Lung (tissue), 12 donors: Measurements from ENCODE around the gene PAFAH1B1. TPM values are rescaled to one million over a fixed set of nuclear protein-coding genes. Genes with fewer than 3 reads are reported as not detected.

ENCODE experiments used
- ATAC-seq: fragments of 200-7000 bp; cut with Tn5 transposase; one replicate; pipeline ENCODE4 v1.9.1; 2020; ENCODE audit warnings: moderate number of reproducible peaks; ENCODE audit not compliant: insufficient read depth, low FRiP score
- DNase-seq, 3 donors: peaks; one replicate each; pipeline ENCODE4 v3.0.0-alpha.2; 2013 to 2017
- H3K27ac ChIP-seq, 2 donors: one replicate each; pipeline ENCODE4 v1.5.1; 2013; ENCODE audit warnings: mild to moderate bottlenecking in 2 of 2, moderate library complexity in 2 of 2, control low read depth in 1 of 2, inconsistent platforms in 1 of 2, low read depth in 1 of 2, low read length in 1 of 2
- H3K27me3 ChIP-seq, 3 donors: one replicate each; pipeline ENCODE4 v1.5.1; 2013; ENCODE audit warnings: low read length in 2 of 3; ENCODE audit not compliant: control insufficient read depth in 3 of 3, insufficient read depth in 3 of 3
- H3K36me3 ChIP-seq, 4 donors: one replicate each; pipeline ENCODE4 v1.5.1; 2013; ENCODE audit warnings: low read length in 4 of 4, mild to moderate bottlenecking in 1 of 4, moderate library complexity in 1 of 4; ENCODE audit not compliant: control insufficient read depth in 4 of 4, insufficient read depth in 4 of 4
- H3K4me1 ChIP-seq, 5 donors: one replicate each; pipeline ENCODE4 v1.5.1; 2013; ENCODE audit warnings: low read length in 5 of 5, mild to moderate bottlenecking in 2 of 5, moderate library complexity in 1 of 5; ENCODE audit not compliant: control insufficient read depth in 5 of 5, insufficient read depth in 5 of 5
- H3K4me3 ChIP-seq: one replicate; pipeline ENCODE4 v1.5.1; 2013; ENCODE audit warnings: mild to moderate bottlenecking, control low read depth, moderate library complexity
- H3K9ac ChIP-seq, 2 donors: one replicate each; pipeline ENCODE4 v1.5.1; 2013; ENCODE audit warnings: low read length in 2 of 2, control low read depth in 1 of 2; ENCODE audit not compliant: insufficient read depth in 1 of 2
- H3K9me3 ChIP-seq, 4 donors: one replicate each; pipeline ENCODE4 v1.5.1; 2013; ENCODE audit warnings: low read length in 3 of 4, mild to moderate bottlenecking in 1 of 4, moderate library complexity in 1 of 4; ENCODE audit not compliant: control insufficient read depth in 4 of 4, insufficient read depth in 3 of 4
- CTCF ChIP-seq: IDR thresholded peaks from 2 replicates; pipeline ENCODE4 v1.5.1; 2012; ENCODE audit warnings: mild to moderate bottlenecking; ENCODE audit errors: control extremely low read depth, extremely low read depth
- WGBS, 2 donors: extraction: QIAGEN DNeasy Blood & Tissue Kit; methylation state at CpG; one replicate each; pipeline ENCODE4 v1.1.7; 2013; 5-methylcytosine and 5-hydroxymethylcytosine counted together
- polyA plus RNA-seq, 2 donors: library from polyadenylated mRNA; stranded (reverse); fragments of 200-250 nt; gene quantifications; one replicate each; pipeline ENCODE4 v1.2.1, GENCODE V29; 2013
- total RNA-seq, 2 donors: library from RNA; depleted of rRNA in 1 of 2; stranded (reverse); fragments of >200 nt in 1 of 2; gene quantifications; one replicate each; pipeline ENCODE4 v1.2.1, GENCODE V29; 2014 to 2021
- donor health status: control.
- donor health status: control.
- donor health status: Bipolar disorder and iron deficiency.
- donor health status: healthy.
- donor health status: DM: yes; HTN: yes; CAD: no.

PAFAH1B1 gene
- total and polyA plus RNA-seq, 4 donors, result 53.4 to 182 (median 85.5) TPM

DNA sequence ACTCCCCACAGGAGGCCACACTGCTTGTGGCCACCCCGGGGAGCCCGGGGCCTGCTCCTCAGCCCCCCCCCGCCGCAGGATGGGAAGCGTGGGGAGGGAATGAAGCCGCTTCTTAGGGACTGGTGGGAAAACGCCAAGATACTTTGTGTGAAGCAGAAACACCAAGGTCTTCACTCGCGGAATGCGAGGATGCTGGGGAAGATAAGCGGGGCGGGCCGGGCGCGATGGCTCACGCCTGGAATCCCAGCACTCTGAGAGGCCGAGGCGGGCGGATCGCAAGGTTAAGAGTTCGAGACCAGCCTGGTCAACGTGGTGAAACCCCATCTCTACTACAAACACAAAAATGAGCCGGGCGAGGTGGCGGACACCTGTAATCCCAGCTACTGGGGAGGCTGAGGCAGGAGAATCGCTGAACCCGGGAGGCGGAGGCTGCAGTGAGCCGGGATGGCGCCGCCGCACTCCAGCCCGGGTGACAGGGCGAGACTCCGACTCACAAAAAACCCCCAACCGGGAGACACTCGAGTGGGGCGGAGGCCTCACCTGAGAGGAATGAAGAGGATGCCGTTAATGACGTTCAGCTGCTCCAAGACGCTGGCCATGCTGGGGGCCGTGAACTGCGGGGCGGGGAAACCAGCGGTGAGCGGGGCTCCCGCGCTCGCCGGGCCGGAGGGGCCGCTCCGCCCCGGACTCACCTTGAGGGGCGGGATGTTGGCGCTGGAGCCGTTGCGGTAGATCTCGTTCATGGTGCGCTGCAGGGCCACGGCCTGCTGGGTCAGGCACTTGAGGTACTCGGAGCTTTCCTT is 97.8 kb downstream of the PAFAH1B1 start:
- 95 to 97% methylated on average over 60 to 62 of the region's 62 CpGs for WGBS, 2 donors
- TF ChIP-seq CTCF, result no peak
- Histone ChIP-seq H3K27ac (no peak overlapping the region), H3K9me3 (no peaks in the 10 kb centered on the region), H3K4me3 (no peak overlapping the region), H3K27me3 (no peaks in the 10 kb centered on the region), H3K9ac (no peak overlapping the region), H3K4me1 (peaks cover 0 to 11% (median 4%) of the 10 kb centered on the region in 5 donors), H3K36me3 (peaks cover 0 to 57% (median 12%) of the 10 kb centered on the region in 4 donors)
- no peak for ATAC-seq
- DNase-seq, result no peak

- 92 to 96% methylated on average over 55 to 71 of the region's 71 CpGs for WGBS, 2 donors
- DNase-seq, result no peak
- Histone ChIP-seq H3K4me3 (no peak overlapping the region), H3K36me3 (peaks cover 0 to 65% (median 13%) of the 10 kb centered on the region in 4 donors), H3K4me1 (peaks cover 0 to 11% (median 0%) of the 10 kb centered on the region in 5 donors), H3K9ac (no peak overlapping the region), H3K27me3 (no peaks in the 10 kb centered on the region), H3K27ac (no peak overlapping the region), H3K9me3 (no peaks in the 10 kb centered on the region)
- TF ChIP-seq CTCF, result no peak
- ATAC-seq, result no peak
Measured at GRCh38 chr17:2691965-2692780, 98.7 kb downstream of the PAFAH1B1 start.

- H3K4me3 ChIP-seq, result no peak overlapping the region
- H3K4me1 ChIP-seq, result peaks cover 0 to 11% (median 0%) of the 10 kb centered on the region in 5 donors
- no peak overlapping the region for H3K9ac ChIP-seq
- H3K27me3 ChIP-seq, result no peaks in the 10 kb centered on the region
- no peak overlapping the region for H3K27ac ChIP-seq
- peaks cover 0 to 71% (median 15%) of the 10 kb centered on the region in 4 donors for H3K36me3 ChIP-seq
- TF ChIP-seq CTCF, result no peak
- WGBS, 2 donors, result 92 to 94% methylated on average over 13 to 14 of the region's 14 CpGs
- H3K9me3 ChIP-seq, result no peaks in the 10 kb centered on the region
- ATAC-seq (no peak), DNase-seq (no peak)
Measured at GRCh38 chr17:2692781-2693135, 99.3 kb downstream of the PAFAH1B1 start.
